ENCODE results near the gene PROZ.

Gene PROZ

DNA sequence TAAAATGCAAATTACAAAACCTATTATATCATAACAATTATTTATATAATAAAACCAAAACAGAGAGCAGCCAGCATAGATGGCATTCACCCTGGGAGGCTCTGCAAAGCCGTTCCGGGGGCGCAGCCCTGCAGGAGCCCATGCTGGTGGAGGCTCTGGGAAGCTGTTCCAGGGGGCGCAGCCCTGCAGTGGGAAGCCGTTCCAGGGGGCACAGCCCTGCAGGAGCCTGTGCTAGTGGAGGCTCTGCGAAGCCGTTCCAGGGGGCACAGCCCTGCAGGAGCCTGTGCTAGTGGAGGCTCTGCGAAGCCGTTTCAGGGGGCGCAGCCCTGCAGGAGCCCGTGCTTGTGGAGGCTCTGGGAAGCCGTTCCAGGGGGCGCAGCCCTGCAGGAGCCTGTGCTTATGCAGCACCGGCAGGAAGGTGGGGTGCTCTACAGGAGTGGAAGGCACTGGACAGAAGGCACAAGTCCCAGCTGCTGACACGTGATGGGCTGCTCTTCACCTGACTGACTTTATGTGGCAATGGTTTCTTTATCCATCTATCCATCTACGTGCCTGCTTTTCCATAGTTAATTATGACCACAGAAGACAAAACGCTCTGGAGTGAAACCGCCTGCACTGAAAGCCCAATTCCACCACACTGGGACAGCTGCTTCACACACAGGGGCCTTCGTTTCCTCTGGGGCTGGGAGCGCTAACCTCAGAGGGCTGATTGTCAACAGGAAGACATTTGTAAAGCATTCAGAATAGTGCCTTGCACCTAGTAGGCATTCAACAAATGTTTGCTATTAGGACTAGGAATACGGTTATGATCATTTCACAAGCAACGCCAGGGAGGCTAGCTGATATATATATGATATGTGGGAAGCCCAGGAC, 26.4 kb downstream of the PROZ start:
- H3K27me3 Mint-ChIP-seq = no peaks in the 10 kb centered on the region
- H3K4me1 Mint-ChIP-seq = peaks cover 38% of the 10 kb centered on the region
- no peaks in the 10 kb centered on the region for H3K9me3 Mint-ChIP-seq
- DNase-seq (no peak), ATAC-seq (no peak)
- peak overlapping the region; percentile 51 for H3K4me3 Mint-ChIP-seq
- peak overlapping the region; percentile 59 for H3K27ac Mint-ChIP-seq
- H3K36me3 Mint-ChIP-seq (ENCODE audit: low read depth) = peaks cover 72% of the 10 kb centered on the region

DNA sequence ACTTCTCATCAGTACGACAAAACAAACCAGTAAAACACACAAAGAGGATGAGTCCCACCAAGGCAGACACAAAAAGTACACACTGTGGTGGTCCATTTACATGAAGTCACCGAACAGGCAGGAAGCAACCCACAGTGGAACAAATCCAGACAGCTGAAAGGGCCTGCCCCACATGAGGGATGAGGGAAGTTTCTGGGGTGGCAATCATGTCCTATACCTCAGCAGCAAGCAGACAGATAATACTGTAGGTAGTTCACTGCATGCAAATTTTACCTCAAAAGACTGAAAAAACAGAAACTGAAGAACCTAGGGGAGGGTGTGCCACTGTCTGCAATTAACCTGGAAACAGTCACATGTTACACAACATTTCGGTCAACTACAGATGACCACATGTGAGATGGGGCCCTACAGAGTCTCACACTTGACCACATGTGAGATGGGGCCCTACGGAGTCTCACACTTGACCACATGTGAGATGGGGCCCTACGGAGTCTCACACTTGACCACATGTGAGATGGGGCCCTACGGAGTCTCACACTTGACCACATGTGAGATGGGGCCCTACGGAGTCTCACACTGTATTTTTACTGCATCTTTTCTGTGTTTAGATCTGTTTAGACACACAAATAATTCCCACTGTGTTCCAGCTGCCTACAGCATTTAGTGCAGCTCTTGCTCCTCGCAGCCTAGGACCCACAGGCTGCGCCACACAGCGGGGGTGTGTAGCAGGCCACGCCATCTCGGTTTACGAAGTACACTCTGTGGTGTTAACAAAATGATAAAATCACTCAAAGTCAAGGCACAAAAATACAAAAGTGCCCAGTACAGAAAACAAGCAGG, 27.8 kb downstream of the PROZ start:
- Mint-ChIP-seq H3K36me3 (ENCODE audit: low read depth) (peaks cover 67% of the 10 kb centered on the region), H3K27me3 (no peaks in the 10 kb centered on the region), H3K4me3 (peak overlapping the region; percentile 42), H3K9me3 (no peaks in the 10 kb centered on the region), H3K27ac (peak overlapping the region; percentile 57), H3K4me1 (peaks cover 38% of the 10 kb centered on the region)
- no peak for DNase-seq
- ATAC-seq = peak; percentile 73

DNA sequence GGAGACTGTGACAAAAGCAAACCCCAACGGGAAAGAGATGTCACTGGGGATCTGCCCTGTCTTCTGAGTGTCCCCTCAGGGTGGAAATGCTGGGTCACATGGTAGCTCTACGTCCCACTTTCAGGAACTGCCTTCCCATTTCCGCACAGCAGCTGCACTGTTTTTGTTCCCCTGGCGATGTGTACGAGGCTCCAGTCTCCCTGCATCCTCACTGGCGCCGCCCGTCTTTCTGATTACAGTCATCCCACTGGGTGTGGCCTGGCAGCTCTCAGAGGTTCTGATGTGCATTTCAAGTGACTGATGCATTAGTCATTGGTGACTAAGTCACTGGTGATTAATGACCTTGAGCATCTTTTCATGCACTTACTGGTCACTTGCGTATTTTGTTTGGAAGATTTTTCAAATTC, 28.8 kb downstream of the PROZ start:
- Mint-ChIP-seq H3K27ac (peak overlapping the region; percentile 40), H3K27me3 (no peaks in the 10 kb centered on the region), H3K4me3 (no peak overlapping the region), H3K9me3 (no peaks in the 10 kb centered on the region), H3K36me3 (ENCODE audit: low read depth) (peaks cover 57% of the 10 kb centered on the region), H3K4me1 (peaks cover 38% of the 10 kb centered on the region)
- peak; percentile 92 for ATAC-seq
- peak; percentile 69 for DNase-seq

DNA sequence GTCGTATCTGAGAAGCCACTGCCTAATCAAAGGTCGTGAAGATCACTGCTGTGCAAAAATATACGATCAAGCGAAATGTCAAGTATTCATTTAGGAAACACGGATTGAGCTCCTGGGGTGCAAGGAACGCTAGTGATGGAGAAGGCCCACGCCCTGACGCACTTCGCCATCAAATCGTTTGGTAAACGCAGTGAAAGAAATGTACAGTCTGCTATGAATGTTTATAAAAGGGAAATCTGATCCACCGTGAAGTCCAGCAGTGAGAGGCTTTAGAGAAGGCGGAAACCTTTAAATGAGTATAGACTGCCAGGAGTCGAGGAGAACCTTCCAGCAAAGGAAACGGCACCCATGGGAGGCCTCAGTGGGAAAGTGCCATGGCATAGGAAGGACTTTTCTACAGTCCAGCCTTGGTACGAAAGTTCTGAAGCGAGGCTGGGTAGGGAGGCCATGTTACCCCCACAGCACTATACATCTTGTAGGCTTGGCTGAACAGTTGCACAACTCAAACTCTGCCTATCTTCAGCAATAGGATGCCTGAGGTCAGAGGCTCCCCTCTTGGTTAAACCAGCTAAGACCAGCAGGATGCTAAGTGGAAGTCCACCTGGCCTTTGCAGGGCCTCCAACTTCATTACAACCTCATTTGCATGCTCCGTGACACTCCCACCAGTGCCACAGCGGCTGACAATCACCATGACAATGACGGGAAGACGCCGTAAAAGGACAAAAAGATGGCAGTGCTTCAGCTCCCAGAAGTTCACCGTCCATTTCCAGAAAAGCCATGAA, 29.6 kb downstream of the PROZ start:
- no peak for DNase-seq
- Mint-ChIP-seq H3K4me3 (no peak overlapping the region), H3K9me3 (no peaks in the 10 kb centered on the region), H3K27ac (no peak overlapping the region), H3K27me3 (no peaks in the 10 kb centered on the region), H3K36me3 (ENCODE audit: low read depth) (peaks cover 55% of the 10 kb centered on the region), H3K4me1 (peaks cover 38% of the 10 kb centered on the region)
- ATAC-seq = no peak

DNA sequence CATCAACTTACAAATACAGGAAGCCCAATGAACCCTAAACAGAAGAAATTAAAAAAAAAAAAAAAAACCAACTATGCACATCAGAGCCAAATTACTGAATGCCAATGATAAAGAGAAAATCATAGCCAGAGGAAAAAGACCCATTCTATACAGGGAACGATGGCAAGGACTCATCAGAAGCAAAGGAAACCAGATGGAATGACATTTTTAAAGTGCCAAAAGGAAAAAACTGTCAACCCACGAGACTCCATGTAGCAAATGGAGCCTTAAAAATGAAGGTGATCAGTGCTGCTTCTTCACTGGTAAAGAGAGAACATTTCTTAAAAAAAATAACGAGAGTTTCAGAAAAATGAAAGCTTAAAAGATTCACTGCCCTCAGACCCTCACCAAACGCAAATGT, 31.7 kb downstream of the PROZ start:
- DNase-seq = no peak
- Mint-ChIP-seq H3K4me3 (no peak overlapping the region), H3K9me3 (no peaks in the 10 kb centered on the region), H3K27me3 (no peaks in the 10 kb centered on the region), H3K36me3 (ENCODE audit: low read depth) (peaks cover 53% of the 10 kb centered on the region), H3K27ac (no peak overlapping the region), H3K4me1 (peaks cover 28% of the 10 kb centered on the region)
- ATAC-seq = no peak

DNA sequence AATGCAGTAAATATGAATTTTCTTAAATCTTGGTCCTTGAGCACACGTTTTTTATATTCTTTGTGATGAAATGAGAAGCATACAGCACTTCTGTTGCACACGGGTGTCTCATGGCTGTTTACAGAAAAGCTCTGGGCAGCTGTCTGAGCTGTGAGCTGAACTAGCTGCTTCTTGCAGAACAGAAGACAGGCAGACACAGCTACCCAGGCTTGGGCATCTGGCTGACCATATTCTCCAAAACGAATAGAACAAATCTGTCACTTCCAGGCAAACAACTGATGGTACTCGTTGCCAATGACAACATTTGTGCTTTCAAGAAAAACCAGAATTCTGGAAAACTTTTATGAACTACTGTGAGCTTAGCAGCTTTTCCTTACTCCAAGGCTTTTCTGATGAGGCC, 33.8 kb downstream of the PROZ start:
- H3K36me3 Mint-ChIP-seq (ENCODE audit: low read depth) = peaks cover 55% of the 10 kb centered on the region

DNA sequence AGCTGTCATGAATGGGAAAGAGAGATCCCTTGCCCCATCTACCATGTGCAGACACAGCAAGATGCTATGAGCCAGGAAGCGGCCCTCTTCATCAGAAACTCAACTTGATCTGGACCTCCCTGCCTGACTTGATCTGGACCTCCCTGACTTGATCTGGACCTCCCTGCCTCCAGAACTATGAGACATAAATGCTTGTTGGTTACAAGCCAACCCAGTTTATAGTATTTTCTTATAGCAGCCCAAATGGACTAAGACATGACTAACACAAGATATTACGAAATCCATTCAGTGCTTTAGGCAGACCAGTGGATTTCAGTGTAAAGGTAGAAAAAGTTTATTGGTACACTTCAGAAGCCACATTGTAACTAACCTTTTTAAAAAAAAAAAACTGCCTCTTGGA, 34.5 kb downstream of the PROZ start:
- H3K9me3 Mint-ChIP-seq = no peaks in the 10 kb centered on the region
- DNase-seq (no peak), ATAC-seq (no peak)
- no peaks in the 10 kb centered on the region for H3K27me3 Mint-ChIP-seq
- H3K27ac Mint-ChIP-seq = no peak overlapping the region
- no peak overlapping the region for H3K4me3 Mint-ChIP-seq
- H3K36me3 Mint-ChIP-seq (ENCODE audit: low read depth) = peaks cover 52% of the 10 kb centered on the region
- peaks cover 4% of the 10 kb centered on the region for H3K4me1 Mint-ChIP-seq

More for the DNA sequence above, 33.8 kb downstream of the PROZ start:
- ATAC-seq = no peak
- Mint-ChIP-seq H3K9me3 (no peaks in the 10 kb centered on the region), H3K27ac (no peak overlapping the region), H3K27me3 (no peaks in the 10 kb centered on the region), H3K4me1 (peaks cover 10% of the 10 kb centered on the region), H3K4me3 (no peak overlapping the region)
- DNase-seq = no peak

DNA sequence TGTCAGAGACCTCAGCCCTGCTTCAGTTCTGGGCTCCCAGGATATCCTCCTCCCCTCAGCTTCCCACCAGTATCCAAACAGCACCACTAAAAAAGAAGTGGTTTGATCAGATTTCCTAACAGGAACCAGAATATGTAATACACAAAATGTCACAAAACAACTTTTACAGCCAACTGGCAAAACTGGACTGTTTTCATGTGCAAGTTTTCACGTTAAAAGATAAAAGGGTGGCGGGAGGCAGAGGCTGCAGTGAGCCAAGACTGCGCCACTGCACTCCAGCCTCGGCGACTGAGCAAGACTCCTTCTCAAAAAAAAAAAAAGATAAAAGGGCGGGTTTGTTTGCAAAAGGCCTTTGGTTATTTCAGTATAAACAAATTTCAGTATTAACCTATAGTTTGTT, 36.9 kb downstream of the PROZ start:
- Mint-ChIP-seq H3K27me3 (no peaks in the 10 kb centered on the region), H3K4me1 (no peaks in the 10 kb centered on the region), H3K27ac (no peak overlapping the region), H3K4me3 (no peak overlapping the region), H3K36me3 (ENCODE audit: low read depth) (peaks cover 45% of the 10 kb centered on the region), H3K9me3 (no peaks in the 10 kb centered on the region)
- ATAC-seq = no peak
- no peak for DNase-seq

DNA sequence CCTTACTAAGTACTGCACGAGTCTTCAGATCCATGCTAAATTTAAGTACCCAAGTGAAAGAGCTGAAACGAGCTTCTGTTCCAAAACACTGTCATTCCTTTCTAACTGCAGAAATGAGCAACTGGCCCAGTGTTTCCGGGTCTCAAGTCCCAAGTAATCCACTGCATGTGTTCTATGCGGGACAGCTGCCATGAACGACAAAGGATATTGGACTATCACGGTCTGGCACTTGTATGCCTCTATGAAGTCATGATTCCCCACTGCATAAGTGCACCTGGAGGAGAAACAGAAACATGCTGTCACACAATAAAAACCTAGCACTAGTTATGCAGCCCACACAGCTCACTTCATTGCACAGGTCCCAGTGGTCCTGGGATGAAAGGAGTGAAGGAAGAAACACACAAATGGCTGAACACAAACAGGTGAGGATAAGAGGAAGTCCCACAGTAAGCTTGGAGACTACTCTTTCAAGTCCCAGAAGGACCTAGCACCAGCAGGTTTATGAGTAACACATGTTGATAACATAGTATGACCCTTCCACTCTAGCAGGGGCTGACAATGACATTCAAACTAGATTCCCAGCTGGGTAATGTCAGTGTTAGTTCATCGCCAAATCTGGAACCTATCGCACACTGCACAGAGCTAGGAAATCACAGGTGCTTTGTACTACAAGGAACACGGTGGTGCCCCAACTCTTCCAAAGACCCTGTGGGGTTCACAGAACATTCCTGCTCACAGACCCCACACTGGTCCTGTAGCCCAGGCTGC, 38.7 kb downstream of the PROZ start:
- H3K27me3 Mint-ChIP-seq = no peaks in the 10 kb centered on the region
- H3K27ac Mint-ChIP-seq = no peak overlapping the region
- no peak for ATAC-seq
- no peaks in the 10 kb centered on the region for H3K9me3 Mint-ChIP-seq
- peaks cover 47% of the 10 kb centered on the region for H3K36me3 Mint-ChIP-seq (ENCODE audit: low read depth)
- no peak overlapping the region for H3K4me3 Mint-ChIP-seq
- DNase-seq = no peak
- peaks cover 3% of the 10 kb centered on the region for H3K4me1 Mint-ChIP-seq

DNA sequence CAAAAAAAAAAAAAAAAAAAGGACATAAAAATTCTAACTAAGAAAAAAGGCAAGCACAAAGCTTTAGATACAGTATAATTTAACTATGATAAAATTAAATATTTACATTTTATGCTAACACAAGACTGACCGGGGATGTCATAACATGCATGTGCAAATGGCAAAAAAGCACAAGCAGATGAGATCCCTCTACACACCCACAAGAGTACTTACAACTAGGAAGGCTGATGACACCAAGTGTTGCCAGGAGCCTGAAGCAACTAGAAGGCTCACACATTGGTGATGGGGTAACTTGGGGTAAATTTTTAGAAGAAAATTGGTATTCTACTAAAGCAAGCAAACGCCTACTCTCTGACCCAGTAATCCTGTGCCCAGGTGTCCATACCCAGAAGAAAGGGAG, 43.4 kb downstream of the PROZ start:
- Mint-ChIP-seq H3K27me3 (no peaks in the 10 kb centered on the region), H3K4me1 (peaks cover 45% of the 10 kb centered on the region), H3K9me3 (no peaks in the 10 kb centered on the region), H3K4me3 (no peak overlapping the region), H3K36me3 (ENCODE audit: low read depth) (peaks cover 42% of the 10 kb centered on the region), H3K27ac (no peak overlapping the region)
- ATAC-seq (no peak), DNase-seq (no peak)

DNA sequence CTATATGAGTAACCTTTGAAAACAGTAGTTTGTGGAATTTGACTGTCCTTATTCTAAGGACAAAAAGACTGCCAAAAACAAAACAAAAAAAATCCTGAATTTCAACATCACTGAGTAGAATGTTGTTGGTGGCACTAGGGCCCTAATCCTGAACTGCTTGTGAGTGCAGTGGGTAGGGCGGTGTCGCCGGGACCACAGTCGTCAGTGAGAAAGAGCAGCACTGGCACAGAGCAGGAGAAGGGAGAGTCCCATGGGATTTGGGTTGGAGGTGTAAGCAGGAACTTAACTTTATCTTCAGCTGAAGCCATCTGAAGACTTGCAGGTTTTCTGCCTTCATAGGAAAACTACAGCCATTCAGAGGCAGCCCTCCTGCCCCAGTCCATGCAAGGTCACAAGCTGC, 44.5 kb downstream of the PROZ start:
- Mint-ChIP-seq H3K27me3 (no peaks in the 10 kb centered on the region), H3K36me3 (ENCODE audit: low read depth) (peaks cover 43% of the 10 kb centered on the region), H3K4me3 (no peak overlapping the region), H3K4me1 (peaks cover 56% of the 10 kb centered on the region), H3K27ac (no peak overlapping the region), H3K9me3 (no peaks in the 10 kb centered on the region)
- ATAC-seq (no peak), DNase-seq (no peak)

DNA sequence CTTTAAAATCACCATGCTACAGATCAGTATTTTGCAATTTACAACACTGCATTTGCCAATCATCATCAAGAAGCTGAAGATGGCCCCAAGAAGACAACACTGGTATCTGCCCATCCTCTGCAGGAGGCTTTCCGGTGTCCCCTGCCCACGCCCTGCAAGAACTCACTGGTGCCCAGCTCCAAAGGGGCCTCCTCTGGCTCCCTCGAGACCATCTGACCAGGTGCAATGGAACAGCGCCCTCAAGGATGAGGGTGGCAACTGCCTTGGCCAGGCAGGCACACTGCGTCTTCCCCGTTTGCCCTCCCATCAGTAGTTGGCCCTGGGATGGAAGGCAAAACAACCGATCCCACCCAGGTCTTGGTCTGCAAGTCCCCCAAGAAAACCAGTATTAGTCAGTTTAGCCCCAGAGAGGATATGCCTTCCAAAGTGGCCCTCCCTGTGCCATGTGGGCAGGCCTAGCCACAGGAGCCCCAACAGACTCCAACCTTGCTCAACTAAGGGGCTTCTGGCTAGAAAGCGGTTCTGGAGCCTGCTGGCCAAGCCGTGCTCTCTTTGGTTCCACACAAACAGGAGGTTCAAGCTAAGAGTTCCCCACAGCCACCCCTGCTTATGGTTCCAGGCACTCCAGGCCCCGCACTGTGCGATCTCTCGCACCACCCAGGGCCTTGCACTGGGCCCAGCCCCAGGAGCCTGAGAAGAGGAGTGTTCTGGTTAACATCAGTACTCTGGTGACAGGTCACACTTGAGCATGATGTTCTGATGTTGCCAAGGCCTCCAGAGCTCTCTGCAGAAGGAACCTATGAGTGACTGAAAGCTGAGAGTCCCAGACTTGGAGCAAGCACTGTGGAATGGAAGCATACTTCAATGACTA, 45.3 kb downstream of the PROZ start:
- Mint-ChIP-seq H3K4me1 (peaks cover 56% of the 10 kb centered on the region), H3K27me3 (no peaks in the 10 kb centered on the region), H3K36me3 (ENCODE audit: low read depth) (peaks cover 40% of the 10 kb centered on the region), H3K27ac (no peak overlapping the region), H3K4me3 (no peak overlapping the region), H3K9me3 (no peaks in the 10 kb centered on the region)
- ATAC-seq = no peak
- no peak for DNase-seq

DNA sequence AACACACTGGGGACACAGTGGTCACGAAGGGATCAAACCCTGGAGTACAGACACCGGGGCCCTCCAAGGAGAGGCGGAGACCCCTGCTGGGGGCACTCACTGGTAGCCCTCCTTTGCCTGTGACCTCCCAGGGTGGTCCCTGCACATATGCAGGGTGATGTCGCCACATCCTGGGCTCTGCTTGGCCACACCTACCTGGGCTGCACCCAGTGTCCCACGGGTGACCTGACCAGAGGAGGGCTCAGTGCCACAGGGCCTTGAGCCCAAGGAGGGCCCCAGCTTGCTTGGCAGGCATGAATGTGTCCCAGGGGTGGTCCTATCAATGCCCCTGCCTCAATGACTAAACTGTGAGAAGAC, 45.9 kb downstream of the PROZ start:
- Mint-ChIP-seq H3K27ac (no peak overlapping the region), H3K9me3 (no peaks in the 10 kb centered on the region), H3K4me3 (no peak overlapping the region), H3K4me1 (peaks cover 56% of the 10 kb centered on the region), H3K36me3 (ENCODE audit: low read depth) (peaks cover 36% of the 10 kb centered on the region), H3K27me3 (no peaks in the 10 kb centered on the region)
- DNase-seq = no peak
- ATAC-seq = no peak

Measured in activated naive CD8-positive, alpha-beta T cell treated with anti-CD3 and anti-CD28 coated beads, Interleukin-2, amount 50 U/mL, for 24 hours (primary cell).